ENCODE data around the gene CRISPLD2.

The CRISPLD2 gene

DNA sequence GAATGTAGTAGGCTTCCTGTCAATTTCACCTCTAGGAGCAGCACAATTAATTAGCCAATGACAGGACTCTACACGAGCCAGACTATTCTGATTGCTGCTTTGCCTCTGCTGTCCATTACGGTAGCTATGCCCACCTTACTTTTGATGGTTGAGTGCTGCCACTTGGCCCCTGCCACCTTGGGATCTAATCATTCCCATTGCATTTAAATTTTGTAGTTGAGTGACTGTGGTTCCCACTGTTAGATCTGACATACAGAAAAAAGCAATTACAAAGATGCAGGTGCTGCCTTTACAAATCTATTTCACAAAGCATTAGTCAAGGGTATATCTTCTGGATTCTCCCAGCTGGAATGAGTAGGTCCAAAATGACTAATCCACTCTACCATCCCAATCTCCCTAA lies 39.9 kb downstream of the CRISPLD2 start:
- Histone ChIP-seq H3K27ac (ENCODE audit: extremely low read depth, low read depth, low read length) (no peak overlapping the region), H3K4me3 (ENCODE audit: low read depth, low read length) (no peak overlapping the region), H3K36me3 (ENCODE audit: control insufficient read depth in 2 of 2, insufficient read depth in 1 of 2, low read length in 2 of 2) (no peaks in the 10 kb centered on the region), H3K9me3 (ENCODE audit: control insufficient read depth, insufficient read depth, low read depth, low read length) (no peaks in the 10 kb centered on the region), H3K4me1 (ENCODE audit: control insufficient read depth, insufficient read depth, low read length) (no peaks in the 10 kb centered on the region)
- CTCF ChIA-PET, result no interaction called here
- POLR2A ChIA-PET, result no interaction called here
- TF ChIP-seq PRDM1 (tag by site-specific recombination; IDR thresholded peaks at IDR 0.05) (no peak), TRIM28 (IDR thresholded peaks at IDR 0.05; ENCODE audit: borderline replicate concordance, low read length) (peak; percentile 16; the same call in 1 of the 2 replicates), ZNF501 (tag by site-specific recombination; IDR thresholded peaks at IDR 0.05) (no peak), ZNF274 (IDR thresholded peaks at IDR 0.05; ENCODE audit: low read length) (no peak), ZNF274 (tag by site-specific recombination; IDR thresholded peaks at IDR 0.05; ENCODE audit: borderline replicate concordance) (no peak), ZNF302 (tag by site-specific recombination; IDR thresholded peaks at IDR 0.05; ENCODE audit: low read depth) (peak; percentile 98), ZNF132 (tag by site-specific recombination; IDR thresholded peaks at IDR 0.05; ENCODE audit: borderline replicate concordance) (no peak), REPIN1 (tag by site-specific recombination; IDR thresholded peaks at IDR 0.05; ENCODE audit: low read depth) (no peak), MZF1 (tag by site-specific recombination; IDR thresholded peaks at IDR 0.05; ENCODE audit: borderline replicate concordance) (no peak), ZBTB1 (tag by site-specific recombination; IDR thresholded peaks at IDR 0.05) (no peak), SALL2 (tag by site-specific recombination; IDR thresholded peaks at IDR 0.05; ENCODE audit: borderline replicate concordance) (no peak), ZNF843 (tag by site-specific recombination; IDR thresholded peaks at IDR 0.05) (no peak), SETDB1 (IDR thresholded peaks at IDR 0.05; ENCODE audit: insufficient read length, low read length) (no peak), TCF7L2 (IDR thresholded peaks at IDR 0.05; ENCODE audit: borderline replicate concordance, low read depth, low read length) (no peak)
- TF ChIP-seq, protein P1, sequence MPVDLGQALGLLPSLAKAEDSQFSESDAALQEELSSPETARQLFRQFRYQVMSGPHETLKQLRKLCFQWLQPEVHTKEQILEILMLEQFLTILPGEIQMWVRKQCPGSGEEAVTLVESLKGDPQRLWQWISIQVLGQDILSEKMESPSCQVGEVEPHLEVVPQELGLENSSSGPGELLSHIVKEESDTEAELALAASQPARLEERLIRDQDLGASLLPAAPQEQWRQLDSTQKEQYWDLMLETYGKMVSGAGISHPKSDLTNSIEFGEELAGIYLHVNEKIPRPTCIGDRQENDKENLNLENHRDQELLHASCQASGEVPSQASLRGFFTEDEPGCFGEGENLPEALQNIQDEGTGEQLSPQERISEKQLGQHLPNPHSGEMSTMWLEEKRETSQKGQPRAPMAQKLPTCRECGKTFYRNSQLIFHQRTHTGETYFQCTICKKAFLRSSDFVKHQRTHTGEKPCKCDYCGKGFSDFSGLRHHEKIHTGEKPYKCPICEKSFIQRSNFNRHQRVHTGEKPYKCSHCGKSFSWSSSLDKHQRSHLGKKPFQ (tag by site-specific recombination; IDR thresholded peaks at IDR 0.05), result no peak
- TF ChIP-seq, protein P2, sequence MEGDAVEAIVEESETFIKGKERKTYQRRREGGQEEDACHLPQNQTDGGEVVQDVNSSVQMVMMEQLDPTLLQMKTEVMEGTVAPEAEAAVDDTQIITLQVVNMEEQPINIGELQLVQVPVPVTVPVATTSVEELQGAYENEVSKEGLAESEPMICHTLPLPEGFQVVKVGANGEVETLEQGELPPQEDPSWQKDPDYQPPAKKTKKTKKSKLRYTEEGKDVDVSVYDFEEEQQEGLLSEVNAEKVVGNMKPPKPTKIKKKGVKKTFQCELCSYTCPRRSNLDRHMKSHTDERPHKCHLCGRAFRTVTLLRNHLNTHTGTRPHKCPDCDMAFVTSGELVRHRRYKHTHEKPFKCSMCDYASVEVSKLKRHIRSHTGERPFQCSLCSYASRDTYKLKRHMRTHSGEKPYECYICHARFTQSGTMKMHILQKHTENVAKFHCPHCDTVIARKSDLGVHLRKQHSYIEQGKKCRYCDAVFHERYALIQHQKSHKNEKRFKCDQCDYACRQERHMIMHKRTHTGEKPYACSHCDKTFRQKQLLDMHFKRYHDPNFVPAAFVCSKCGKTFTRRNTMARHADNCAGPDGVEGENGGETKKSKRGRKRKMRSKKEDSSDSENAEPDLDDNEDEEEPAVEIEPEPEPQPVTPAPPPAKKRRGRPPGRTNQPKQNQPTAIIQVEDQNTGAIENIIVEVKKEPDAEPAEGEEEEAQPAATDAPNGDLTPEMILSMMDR (tag by site-specific recombination; IDR thresholded peaks at IDR 0.05), result no peak

DNA sequence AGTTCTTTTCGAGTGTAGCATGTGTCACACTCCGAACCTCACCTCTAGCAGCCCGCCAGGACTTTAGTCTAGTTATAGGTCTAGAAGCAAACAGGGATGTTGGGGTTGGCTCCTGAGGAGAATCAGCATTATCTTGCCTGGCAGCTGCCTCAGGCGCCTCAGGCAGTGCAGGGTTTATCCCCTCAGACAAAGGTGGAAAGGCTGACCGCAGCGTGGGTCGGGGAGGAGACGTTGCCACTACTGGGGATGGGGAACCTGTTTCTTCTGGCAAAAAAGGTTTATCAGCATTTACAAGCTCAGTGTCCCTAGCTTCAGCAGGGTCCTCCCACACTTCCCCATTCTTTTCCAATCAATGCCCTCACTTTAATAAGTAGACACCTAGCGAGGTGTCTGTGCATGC lies 40.6 kb downstream of the CRISPLD2 start:
- H3K9me3 ChIP-seq (ENCODE audit: control insufficient read depth, insufficient read depth, low read depth, low read length), result no peaks in the 10 kb centered on the region
- H3K36me3 ChIP-seq (ENCODE audit: control insufficient read depth in 2 of 2, insufficient read depth in 1 of 2, low read length in 2 of 2), result no peaks in the 10 kb centered on the region
- TF ChIP-seq ZNF600 (tag by site-specific recombination; IDR thresholded peaks at IDR 0.05) (no peak), ZNF292 (tag by site-specific recombination; IDR thresholded peaks at IDR 0.05; ENCODE audit: borderline replicate concordance, low read depth) (no peak), ZNF501 (tag by site-specific recombination; IDR thresholded peaks at IDR 0.05) (no peak), SALL2 (tag by site-specific recombination; IDR thresholded peaks at IDR 0.05; ENCODE audit: borderline replicate concordance) (no peak)
- H3K4me1 ChIP-seq (ENCODE audit: control insufficient read depth, insufficient read depth, low read length), result no peaks in the 10 kb centered on the region
- POLR2A ChIA-PET, result no interaction called here
- CTCF ChIA-PET, result interaction anchor here (0.7 kb wide), 2 partner anchors 9 to 105 kb away, joined by 3 read pairs; no protein-coding TSS in a partner anchor
- no peak overlapping the region for H3K4me3 ChIP-seq (ENCODE audit: low read depth, low read length)
- H3K27ac ChIP-seq (ENCODE audit: extremely low read depth, low read depth, low read length), result no peak overlapping the region

DNA sequence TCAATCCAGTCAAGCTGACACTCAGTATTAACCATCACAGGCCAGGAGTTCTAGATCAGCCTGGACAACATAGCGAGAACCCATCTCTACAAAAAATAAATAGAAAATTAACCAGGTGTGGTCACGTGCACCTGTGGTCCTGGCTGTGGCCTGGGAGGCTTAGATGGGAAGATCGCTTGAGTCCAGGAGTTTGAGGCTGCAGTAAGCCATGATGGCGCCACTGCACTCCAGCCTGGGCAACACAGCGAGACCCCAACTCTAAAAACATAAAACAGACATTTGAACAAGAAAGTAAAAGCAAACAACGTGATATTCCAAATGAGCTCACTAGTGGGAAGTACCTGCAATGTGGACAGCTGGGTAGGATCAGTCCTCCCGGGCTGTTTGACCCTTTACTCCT lies 41.9 kb downstream of the CRISPLD2 start:
- no peak overlapping the region for H3K4me3 ChIP-seq (ENCODE audit: low read depth, low read length)
- H3K9me3 ChIP-seq (ENCODE audit: control insufficient read depth, insufficient read depth, low read depth, low read length), result no peaks in the 10 kb centered on the region
- POLR2A ChIA-PET, result no interaction called here
- H3K4me1 ChIP-seq (ENCODE audit: control insufficient read depth, insufficient read depth, low read length), result no peaks in the 10 kb centered on the region
- CTCF ChIA-PET, result no interaction called here
- no peaks in the 10 kb centered on the region for H3K36me3 ChIP-seq (ENCODE audit: control insufficient read depth in 2 of 2, insufficient read depth in 1 of 2, low read length in 2 of 2)
- no peak overlapping the region for H3K27ac ChIP-seq (ENCODE audit: extremely low read depth, low read depth, low read length)
- TF ChIP-seq RBAK (tag by site-specific recombination; IDR thresholded peaks at IDR 0.05) (no peak), ZNF544 (tag by site-specific recombination; IDR thresholded peaks at IDR 0.05) (no peak), IKZF3 (tag by site-specific recombination; IDR thresholded peaks at IDR 0.05) (no peak), ZNF623 (tag by site-specific recombination; IDR thresholded peaks at IDR 0.05) (no peak), KLF1 (tag by site-specific recombination; IDR thresholded peaks at IDR 0.05) (no peak), PRDM1 (tag by site-specific recombination; IDR thresholded peaks at IDR 0.05) (no peak)
- TF ChIP-seq, protein P3, sequence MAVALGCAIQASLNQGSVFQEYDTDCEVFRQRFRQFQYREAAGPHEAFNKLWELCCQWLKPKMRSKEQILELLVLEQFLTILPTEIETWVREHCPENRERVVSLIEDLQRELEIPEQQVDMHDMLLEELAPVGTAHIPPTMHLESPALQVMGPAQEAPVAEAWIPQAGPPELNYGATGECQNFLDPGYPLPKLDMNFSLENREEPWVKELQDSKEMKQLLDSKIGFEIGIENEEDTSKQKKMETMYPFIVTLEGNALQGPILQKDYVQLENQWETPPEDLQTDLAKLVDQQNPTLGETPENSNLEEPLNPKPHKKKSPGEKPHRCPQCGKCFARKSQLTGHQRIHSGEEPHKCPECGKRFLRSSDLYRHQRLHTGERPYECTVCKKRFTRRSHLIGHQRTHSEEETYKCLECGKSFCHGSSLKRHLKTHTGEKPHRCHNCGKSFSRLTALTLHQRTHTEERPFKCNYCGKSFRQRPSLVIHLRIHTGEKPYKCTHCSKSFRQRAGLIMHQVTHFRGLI (tag by site-specific recombination; IDR thresholded peaks at IDR 0.05), result no peak
- TF ChIP-seq, protein P4, sequence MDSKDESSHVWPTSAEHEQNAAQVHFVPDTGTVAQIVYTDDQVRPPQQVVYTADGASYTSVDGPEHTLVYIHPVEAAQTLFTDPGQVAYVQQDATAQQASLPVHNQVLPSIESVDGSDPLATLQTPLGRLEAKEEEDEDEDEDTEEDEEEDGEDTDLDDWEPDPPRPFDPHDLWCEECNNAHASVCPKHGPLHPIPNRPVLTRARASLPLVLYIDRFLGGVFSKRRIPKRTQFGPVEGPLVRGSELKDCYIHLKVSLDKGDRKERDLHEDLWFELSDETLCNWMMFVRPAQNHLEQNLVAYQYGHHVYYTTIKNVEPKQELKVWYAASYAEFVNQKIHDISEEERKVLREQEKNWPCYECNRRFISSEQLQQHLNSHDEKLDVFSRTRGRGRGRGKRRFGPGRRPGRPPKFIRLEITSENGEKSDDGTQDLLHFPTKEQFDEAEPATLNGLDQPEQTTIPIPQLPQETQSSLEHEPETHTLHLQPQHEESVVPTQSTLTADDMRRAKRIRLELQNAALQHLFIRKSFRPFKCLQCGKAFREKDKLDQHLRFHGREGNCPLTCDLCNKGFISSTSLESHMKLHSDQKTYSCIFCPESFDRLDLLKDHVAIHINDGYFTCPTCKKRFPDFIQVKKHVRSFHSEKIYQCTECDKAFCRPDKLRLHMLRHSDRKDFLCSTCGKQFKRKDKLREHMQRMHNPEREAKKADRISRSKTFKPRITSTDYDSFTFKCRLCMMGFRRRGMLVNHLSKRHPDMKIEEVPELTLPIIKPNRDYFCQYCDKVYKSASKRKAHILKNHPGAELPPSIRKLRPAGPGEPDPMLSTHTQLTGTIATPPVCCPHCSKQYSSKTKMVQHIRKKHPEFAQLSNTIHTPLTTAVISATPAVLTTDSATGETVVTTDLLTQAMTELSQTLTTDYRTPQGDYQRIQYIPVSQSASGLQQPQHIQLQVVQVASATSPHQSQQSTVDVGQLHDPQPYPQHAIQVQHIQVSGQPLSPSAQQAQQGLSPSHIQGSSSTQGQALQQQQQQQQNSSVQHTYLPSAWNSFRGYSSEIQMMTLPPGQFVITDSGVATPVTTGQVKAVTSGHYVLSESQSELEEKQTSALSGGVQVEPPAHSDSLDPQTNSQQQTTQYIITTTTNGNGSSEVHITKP (tag by site-specific recombination; IDR thresholded peaks at IDR 0.05), result no peak

All from HEK293 (cell line).